Right lung (tissue), 5 donors: ENCODE data around the gene SLC32A1. TPM values are rescaled to one million over a fixed set of nuclear protein-coding genes. Genes with fewer than 3 reads are reported as not detected.

Source experiments
- polyA plus RNA-seq, 5 donors: library from polyadenylated mRNA; unstranded; fragments of 120-200 nt; gene quantifications; one replicate each; pipeline versions ENCODE4 v1.2.1 to v1.2.3, GENCODE V29; 2013; ENCODE audit warnings: inconsistent platforms in 1 of 5, low replicate concordance in 1 of 5; ENCODE audit not compliant: insufficient read length in 5 of 5, insufficient read depth in 1 of 5

Gene SLC32A1
- polyA plus RNA-seq, 5 donors = not detected

Other genes starting within 250 kb of the SLC32A1 start
- not detected for gene ADIG, start 143.3 kb upstream of the SLC32A1 start, polyA plus RNA-seq
- under 1 TPM; 0.11 to 0.80 (median 0.35) TPM for gene ARHGAP40, start 122.7 kb upstream of the SLC32A1 start, polyA plus RNA-seq
- 10 to 100 TPM; 10.8 to 12.8 (median 11.9) TPM for gene ACTR5, start 24.0 kb downstream of the SLC32A1 start, polyA plus RNA-seq
- gene PPP1R16B, start 81.2 kb downstream of the SLC32A1 start, polyA plus RNA-seq = 1 to 10 TPM; 5.5 to 7.4 (median 7.0) TPM
- 10 to 100 TPM; 10.4 to 27.1 (median 14.1) TPM for gene FAM83D, start 201.9 kb downstream of the SLC32A1 start, polyA plus RNA-seq
- gene DHX35, start 237.9 kb downstream of the SLC32A1 start, polyA plus RNA-seq = 10 to 100 TPM; 15.5 to 17.6 (median 16.6) TPM